ENCODE results near the gene SPARC.

Gene SPARC

GRCh38 chr5:151619812-151620460 lies 66.8 kb downstream of the SPARC start:
- TF ChIP-seq CTCF (IDR thresholded peaks at IDR 0.05; ENCODE audit: insufficient read depth, low read length, missing control alignments), result no peak
- no peak for DNase-seq (ENCODE audit: low read depth, low spot score)
- POLR2A ChIA-PET, result no interaction called here
- CTCF ChIA-PET, result interaction anchor here (1.7 kb wide), 1 partner anchor 568 kb away, joined by 3 read pairs; no protein-coding TSS in a partner anchor
- H3K4me3 ChIP-seq (ENCODE audit: low read depth, low read length), result no peak overlapping the region

GRCh38 chr5:151618907-151619306 lies 67.8 kb downstream of the SPARC start:
- no peak for DNase-seq (ENCODE audit: low read depth, low spot score)
- POLR2A ChIA-PET, result no interaction called here
- CTCF ChIA-PET, result interaction anchor here (1.7 kb wide), 1 partner anchor 567 kb away, joined by 3 read pairs; no protein-coding TSS in a partner anchor
- H3K4me3 ChIP-seq (ENCODE audit: low read depth, low read length), result no peak overlapping the region
- TF ChIP-seq CTCF (IDR thresholded peaks at IDR 0.05; ENCODE audit: insufficient read depth, low read length, missing control alignments), result no peak

- POLR2A ChIA-PET, result no interaction called here
- DNase-seq (ENCODE audit: low read depth, low spot score), result no peak
- TF ChIP-seq CTCF (IDR thresholded peaks at IDR 0.05; ENCODE audit: insufficient read depth, low read length, missing control alignments), result no peak
- no peak overlapping the region for H3K4me3 ChIP-seq (ENCODE audit: low read depth, low read length)
- CTCF ChIA-PET, result no interaction called here
These were observed 68.6 kb downstream of the SPARC start for GRCh38 chr5:151617841-151618710.

GRCh38 chr5:151617383-151617840 lies 69.3 kb downstream of the SPARC start:
- ChIA-PET CTCF (no interaction called here), POLR2A (no interaction called here)
- DNase-seq (ENCODE audit: low read depth, low spot score), result no peak
- H3K4me3 ChIP-seq (ENCODE audit: low read depth, low read length), result no peak overlapping the region
- no peak for TF ChIP-seq CTCF (IDR thresholded peaks at IDR 0.05; ENCODE audit: insufficient read depth, low read length, missing control alignments)

- no peak for DNase-seq (ENCODE audit: low read depth, low spot score)
- ChIA-PET POLR2A (no interaction called here), CTCF (no interaction called here)
- H3K4me3 ChIP-seq (ENCODE audit: low read depth, low read length), result no peak overlapping the region
- TF ChIP-seq CTCF (IDR thresholded peaks at IDR 0.05; ENCODE audit: insufficient read depth, low read length, missing control alignments), result no peak
These were observed 71.3 kb downstream of the SPARC start for GRCh38 chr5:151615431-151615830.

GRCh38 chr5:151614565-151614964 lies 72.2 kb downstream of the SPARC start:
- POLR2A ChIA-PET, result no interaction called here
- no peak overlapping the region for H3K4me3 ChIP-seq (ENCODE audit: low read depth, low read length)
- CTCF ChIA-PET, result interaction anchor here (1.7 kb wide), 1 partner anchor 38 kb away, joined by 5 read pairs; no protein-coding TSS in a partner anchor
- no peak for DNase-seq (ENCODE audit: low read depth, low spot score)
- TF ChIP-seq CTCF (IDR thresholded peaks at IDR 0.05; ENCODE audit: insufficient read depth, low read length, missing control alignments), result no peak

Data from AG04449 (cell line).